ENCODE results near the gene SPINK7.

SPINK7 gene

GRCh38 chr5:148347706-148348105, 35.5 kb downstream of the SPINK7 start:
- DNase-seq, result no peak

- no peak for DNase-seq
Observed at GRCh38 chr5:148352696-148353095, 40.5 kb downstream of the SPINK7 start.

- no peak for DNase-seq
Observed at GRCh38 chr5:148353634-148354033, 41.4 kb downstream of the SPINK7 start.

GRCh38 chr5:148364343-148364742, 52.1 kb downstream of the SPINK7 start:
- no peak for DNase-seq
